SU-DHL-6 (cell line): ENCODE results near the gene MIPEP.

Experiments
- CTCF ChIP-seq: fragments of 200-600 bp; sonication (generic); IDR thresholded peaks from one replicate; pipeline ENCODE4 v1.5.1; 2017; ENCODE audit warnings: antibody characterized with exemption, mild to moderate bottlenecking, low read length, moderate library complexity; ENCODE audit not compliant: insufficient read depth, poor library complexity, severe bottlenecking
- EZH2phosphoT487 ChIP-seq: fragments of 200-600 bp; sonication (generic), shearing (Covaris generic); conservative IDR thresholded peaks from 2 replicates; pipeline ENCODE4 v1.6.1; 2018; ENCODE audit warnings: mild to moderate bottlenecking, antibody characterized with exemption, low read length, moderate library complexity, mixed read lengths

- TF ChIP-seq CTCF: no peak
- TF ChIP-seq EZH2phosphoT487: no peak
Observed at GRCh38 chr13:23754997-23755396, 134.2 kb downstream of the MIPEP start.
